Measurements from ENCODE around the gene CREB3L4. TPM values are rescaled to one million over a fixed set of nuclear protein-coding genes. Genes with fewer than 3 reads are reported as not detected.

CREB3L4 gene
- total RNA-seq, 1 experiment from 2014 or later: 12.3 TPM

GRCh38 chr1:153984123-153984894, 16.6 kb downstream of the CREB3L4 start:
- BruUV-seq (replicated peaks): no TSS peak
- POLR2A ChIA-PET: interaction anchor here (0.7 kb wide), 1 partner anchor 30 kb away, joined by 19 read pairs; no protein-coding TSS in a partner anchor
- no peak for TF ChIP-seq CTCF (IDR thresholded peaks at IDR 0.05)
- no peak for TF ChIP-seq POLR2AphosphoS5 (IDR thresholded peaks at IDR 0.05; ENCODE audit: low read depth, low read length)
- TF ChIP-seq REST (IDR thresholded peaks at IDR 0.05; ENCODE audit: insufficient read depth in 1 of 2, low read depth in 2 of 2, low read length in 1 of 2): no peak

GRCh38 chr1:153985341-153985912, 17.7 kb downstream of the CREB3L4 start:
- Histone ChIP-seq H3K4me3 (ENCODE audit: low read depth in 2 of 2, low read length in 2 of 2) (peak overlapping the region; percentile 60 to 76), H3K27ac (ENCODE audit: low read length) (peak overlapping the region; percentile 91), H3K36me3 (ENCODE audit: control insufficient read depth, insufficient read depth, low read length) (no peaks in the 10 kb centered on the region), H3K4me1 (ENCODE audit: control insufficient read depth, insufficient read depth, low read length) (peaks cover 8% of the 10 kb centered on the region), H3K27me3 (ENCODE audit: control insufficient read depth, insufficient read depth, low read length) (no peaks in the 10 kb centered on the region), H3K9me3 (ENCODE audit: control insufficient read depth, insufficient read depth, low read depth, low read length) (no peaks in the 10 kb centered on the region)
- POLR2A ChIA-PET: interaction anchor here (0.8 kb wide), 1 partner anchor 18 kb away, joined by 3 read pairs; the partner anchor contains the start of gene CREB3L4
- CTCF ChIA-PET: no interaction called here
- no peak for DNase-seq (ENCODE audit: low read depth, low spot score)
- in situ Hi-C loops (cut with HindIII; ENCODE audit: low pct_unique_long_range_greater_than_20kb, low sequenced_read_pairs): no loop called here
- no peak for TF ChIP-seq POLR2AphosphoS5 (IDR thresholded peaks at IDR 0.05; ENCODE audit: low read depth, low read length)
- no peak for TF ChIP-seq SIN3A (IDR thresholded peaks at IDR 0.05; ENCODE audit: borderline replicate concordance, insufficient read depth, low read depth, low read length)
- TF ChIP-seq REST (IDR thresholded peaks at IDR 0.05; ENCODE audit: insufficient read depth in 1 of 2, low read depth in 2 of 2, low read length in 1 of 2): no peak
- no peak for TF ChIP-seq CTCF (IDR thresholded peaks at IDR 0.05)
- TF ChIP-seq TCF7L2 (IDR thresholded peaks at IDR 0.05; ENCODE audit: low read depth, low read length): no peak
- ATAC-seq: no peak
- intact Hi-C loops (cut with micrococcal nuclease; ENCODE audit: unreplicated experiment): loop anchor here (5.0 kb wide), 1 partner anchor 308 kb away; the partner anchor contains the start of gene NPR1
- no TSS peak for BruUV-seq (replicated peaks)

More at GRCh38 chr1:153984123-153984894, 16.6 kb downstream of the CREB3L4 start:
- in situ Hi-C loops (cut with HindIII; ENCODE audit: low pct_unique_long_range_greater_than_20kb, low sequenced_read_pairs) (no loop called here), intact Hi-C loops (cut with micrococcal nuclease; ENCODE audit: unreplicated experiment) (no loop called here)
- H3K27ac ChIP-seq (ENCODE audit: low read length): no peak overlapping the region
- H3K4me3 ChIP-seq (ENCODE audit: low read depth in 2 of 2, low read length in 2 of 2): no peak overlapping the region
- no peaks in the 10 kb centered on the region for H3K27me3 ChIP-seq (ENCODE audit: control insufficient read depth, insufficient read depth, low read length)
- no peaks in the 10 kb centered on the region for H3K9me3 ChIP-seq (ENCODE audit: control insufficient read depth, insufficient read depth, low read depth, low read length)
- ATAC-seq (no peak), DNase-seq (ENCODE audit: low read depth, low spot score) (no peak)
- H3K36me3 ChIP-seq (ENCODE audit: control insufficient read depth, insufficient read depth, low read length): no peaks in the 10 kb centered on the region
- peaks cover 8% of the 10 kb centered on the region for H3K4me1 ChIP-seq (ENCODE audit: control insufficient read depth, insufficient read depth, low read length)
- CTCF ChIA-PET: no interaction called here

Measured in Panc1 (cell line).